HEK293T (cell line): ENCODE data around the gene CALD1.
A peak's percentile ranks its signal among the peaks of the same experiment; 100 is the strongest.

Experiments used
- CTCF ChIA-PET: fragments of 350-600 bp; formaldehyde crosslinking; extraction: SDS; loops from one replicate; lab custom pipeline; 2021; ENCODE audit warnings: antibody characterized with exemption, inconsistent platforms; lab: Yijun Ruan, JAX
- POLR2A ChIA-PET: fragments of 350-600 bp; formaldehyde crosslinking; extraction: SDS; loops from one replicate; lab custom pipeline; 2020; ENCODE audit warnings: antibody characterized with exemption, inconsistent platforms; lab: Yijun Ruan, JAX
- DNase-seq: peaks from one replicate; pipeline ENCODE4 v3.0.0; 2012; ENCODE audit warnings: mixed read lengths; ENCODE audit errors: extremely low spot score
- ARNT ChIP-seq: fragments of 450-650 bp; IDR thresholded peaks from 2 replicates; pipeline ENCODE4 v1.6.1; 2017; ENCODE audit warnings: mild to moderate bottlenecking
- BHLHE40 ChIP-seq: fragments of 450-650 bp; IDR thresholded peaks from 2 replicates; pipeline ENCODE4 v1.6.1; 2016; ENCODE audit warnings: mild to moderate bottlenecking, moderate library complexity, borderline replicate concordance
- CTBP1 ChIP-seq: fragments of 450-650 bp; IDR thresholded peaks from 2 replicates; pipeline ENCODE4 v1.6.1; 2016; ENCODE audit warnings: borderline replicate concordance
- ELF4 ChIP-seq: fragments of 450-650 bp; IDR thresholded peaks from 2 replicates; pipeline ENCODE4 v1.6.1; 2017; ENCODE audit warnings: antibody characterized with exemption
- FOXA1 ChIP-seq: fragments of 450-650 bp; IDR thresholded peaks from 2 replicates; pipeline ENCODE4 v1.6.1; 2016; ENCODE audit warnings: mild to moderate bottlenecking
- FOXK2 ChIP-seq: fragments of 450-650 bp; IDR thresholded peaks from 2 replicates; pipeline ENCODE4 v1.6.1; 2016; ENCODE audit warnings: mild to moderate bottlenecking
- FOXM1 ChIP-seq: fragments of 450-650 bp; IDR thresholded peaks from 2 replicates; pipeline ENCODE4 v1.6.1; 2017; ENCODE audit warnings: mild to moderate bottlenecking, borderline replicate concordance
- HDGF ChIP-seq: fragments of 450-650 bp; IDR thresholded peaks from 2 replicates; pipeline ENCODE4 v1.6.1; 2017; ENCODE audit warnings: antibody characterized with exemption, borderline replicate concordance
- L3MBTL2 ChIP-seq: fragments of 450-650 bp; conservative IDR thresholded peaks from 2 replicates; pipeline ENCODE4 v1.6.1; 2016; ENCODE audit warnings: mild to moderate bottlenecking
- LEF1 ChIP-seq: fragments of 450-650 bp; IDR thresholded peaks from 2 replicates; pipeline ENCODE4 v1.6.1; 2017; ENCODE audit warnings: mild to moderate bottlenecking, borderline replicate concordance
- NFRKB ChIP-seq: fragments of 450-650 bp; IDR thresholded peaks from 2 replicates; pipeline ENCODE4 v1.6.1; 2016; ENCODE audit warnings: mild to moderate bottlenecking, moderate library complexity
- SP1 ChIP-seq: fragments of 450-650 bp; IDR thresholded peaks from 2 replicates; pipeline ENCODE4 v1.6.1; 2017
- SUZ12 ChIP-seq: fragments of 450-650 bp; IDR thresholded peaks from 2 replicates; pipeline ENCODE4 v1.6.1; 2016; ENCODE audit warnings: mild to moderate bottlenecking
- TARDBP ChIP-seq: fragments of 450-650 bp; IDR thresholded peaks from 2 replicates; pipeline ENCODE4 v1.6.1; 2016
- ZNF384 ChIP-seq: fragments of 450-650 bp; IDR thresholded peaks from 2 replicates; pipeline ENCODE4 v1.6.1; 2016
- TF ChIP-seq, protein P1 (sequence below): fragments of 450-650 bp; IDR thresholded peaks from 2 replicates; pipeline ENCODE4 v1.6.1; 2016

The CALD1 gene

DNA sequence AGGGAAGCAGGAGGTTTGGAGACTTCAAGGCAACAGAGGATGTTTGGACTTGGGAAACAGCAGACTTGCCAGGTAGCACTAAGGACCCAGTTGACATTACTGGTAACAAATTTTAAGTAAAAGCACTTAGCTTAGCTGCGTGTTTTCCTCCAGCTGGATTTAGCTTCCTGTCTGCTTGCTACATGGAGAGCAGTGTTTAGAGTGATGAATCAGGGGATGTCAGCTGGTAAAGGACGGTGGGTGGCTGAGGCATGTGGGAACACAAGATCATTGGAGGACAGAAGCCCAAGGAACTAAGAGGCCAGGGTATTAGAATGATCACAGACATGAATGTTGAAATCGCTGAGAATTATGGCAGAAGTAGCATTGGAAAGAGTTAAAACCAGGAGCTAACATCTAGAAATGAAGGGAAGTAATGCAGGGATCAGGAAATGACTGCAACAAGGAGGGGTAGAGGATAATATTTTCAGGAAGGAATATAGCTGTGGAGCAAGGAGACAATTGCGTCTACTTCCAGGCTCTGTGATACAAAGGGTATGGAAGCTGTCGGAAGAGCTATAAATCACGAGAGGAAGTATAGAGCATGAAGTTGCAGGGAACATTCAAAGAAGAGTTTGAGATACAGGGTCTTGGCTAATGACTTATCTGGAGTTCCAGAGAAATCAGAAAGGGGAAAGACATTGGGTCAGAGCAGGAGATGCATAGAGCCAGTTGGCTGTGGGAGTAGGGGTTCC, 34.4 kb downstream of the CALD1 start:
- ChIA-PET POLR2A (no interaction called here), CTCF (no interaction called here)
- TF ChIP-seq ARNT, result no peak
- TF ChIP-seq, protein P1, sequence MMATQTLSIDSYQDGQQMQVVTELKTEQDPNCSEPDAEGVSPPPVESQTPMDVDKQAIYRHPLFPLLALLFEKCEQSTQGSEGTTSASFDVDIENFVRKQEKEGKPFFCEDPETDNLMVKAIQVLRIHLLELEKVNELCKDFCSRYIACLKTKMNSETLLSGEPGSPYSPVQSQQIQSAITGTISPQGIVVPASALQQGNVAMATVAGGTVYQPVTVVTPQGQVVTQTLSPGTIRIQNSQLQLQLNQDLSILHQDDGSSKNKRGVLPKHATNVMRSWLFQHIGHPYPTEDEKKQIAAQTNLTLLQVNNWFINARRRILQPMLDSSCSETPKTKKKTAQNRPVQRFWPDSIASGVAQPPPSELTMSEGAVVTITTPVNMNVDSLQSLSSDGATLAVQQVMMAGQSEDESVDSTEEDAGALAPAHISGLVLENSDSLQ, result peak; percentile 51
- DNase-seq, result no peak

DNA sequence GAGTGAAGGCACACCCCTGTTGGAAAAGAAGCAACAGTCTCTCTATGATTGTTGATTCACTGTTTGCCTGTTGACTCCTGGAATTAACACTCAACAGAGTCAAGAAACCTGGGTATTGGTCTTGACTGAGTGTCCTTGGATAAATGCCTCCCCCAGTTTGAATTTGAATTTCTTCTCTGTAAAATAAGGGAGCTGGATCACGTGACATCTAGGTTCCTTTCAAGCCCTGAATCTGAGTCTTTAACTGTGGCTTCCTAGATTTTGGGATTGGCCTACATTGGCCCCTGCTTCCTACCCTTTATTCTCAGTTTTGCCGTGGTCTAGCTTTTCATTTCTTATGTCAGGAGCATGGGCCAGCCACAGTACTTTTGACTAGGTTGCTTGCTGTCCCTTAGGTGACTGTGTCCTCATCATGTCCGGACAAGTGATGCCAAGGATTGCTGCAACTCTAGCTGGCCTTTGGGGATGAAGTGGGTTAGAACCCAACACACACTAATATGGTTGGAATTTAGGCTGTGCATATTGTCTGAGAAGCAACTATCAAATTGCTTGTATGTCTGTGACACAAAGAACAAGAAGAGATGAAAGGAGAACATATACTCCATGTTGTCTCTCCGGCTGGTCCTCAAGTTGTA, 35.4 kb downstream of the CALD1 start:
- ChIA-PET POLR2A (no interaction called here), CTCF (no interaction called here)
- DNase-seq, result no peak
- TF ChIP-seq LEF1 (no peak), FOXM1 (no peak), NFRKB (no peak), TARDBP (no peak), L3MBTL2 (no peak)
- TF ChIP-seq, protein P1, result no peak

DNA sequence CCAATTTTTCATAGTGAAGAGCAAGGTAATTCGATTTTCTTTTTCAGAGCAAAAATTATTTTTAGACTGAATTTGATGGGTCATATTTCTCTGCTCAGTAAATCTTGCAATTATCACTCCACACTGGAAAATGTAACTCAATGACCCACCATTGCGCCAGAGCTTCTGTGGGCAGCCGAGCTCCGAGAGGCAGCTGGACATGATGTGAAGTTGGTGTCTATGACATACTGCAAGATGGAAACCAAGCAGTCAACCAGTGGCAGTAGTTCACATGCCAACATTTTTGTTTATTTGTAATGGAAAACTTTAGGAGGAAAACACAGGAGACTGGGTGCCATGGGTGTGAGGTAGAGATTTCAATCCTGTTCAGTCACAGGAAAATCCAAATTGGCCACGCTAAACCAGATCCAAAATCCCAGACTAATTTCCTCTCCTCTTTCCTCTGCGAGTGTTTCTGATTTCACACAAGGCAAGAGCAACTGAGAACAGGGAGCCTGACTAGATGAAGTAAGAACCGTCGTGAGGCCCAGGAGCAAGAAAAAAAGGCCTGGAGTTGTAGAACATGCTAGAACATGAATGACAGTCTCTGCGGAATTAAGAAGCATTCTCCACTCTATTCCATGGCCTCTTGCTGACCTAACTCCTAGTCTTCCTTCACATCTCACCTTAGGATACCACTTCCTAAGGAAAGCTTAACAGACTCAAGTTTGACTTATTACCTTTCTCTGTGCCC, 39.3 kb downstream of the CALD1 start:
- CTCF ChIA-PET, result no interaction called here
- DNase-seq, result no peak
- POLR2A ChIA-PET, result no interaction called here
- no peak for TF ChIP-seq ZNF384
- no peak for TF ChIP-seq CTBP1
- no peak for TF ChIP-seq NFRKB
- no peak for TF ChIP-seq SUZ12
- no peak for TF ChIP-seq L3MBTL2
- TF ChIP-seq TARDBP, result no peak
- no peak for TF ChIP-seq FOXA1

GRCh38 chr7:134819401-134819800, 40.0 kb downstream of the CALD1 start:
- ChIA-PET POLR2A (no interaction called here), CTCF (no interaction called here)
- no peak for DNase-seq
- no peak for TF ChIP-seq SUZ12

DNA sequence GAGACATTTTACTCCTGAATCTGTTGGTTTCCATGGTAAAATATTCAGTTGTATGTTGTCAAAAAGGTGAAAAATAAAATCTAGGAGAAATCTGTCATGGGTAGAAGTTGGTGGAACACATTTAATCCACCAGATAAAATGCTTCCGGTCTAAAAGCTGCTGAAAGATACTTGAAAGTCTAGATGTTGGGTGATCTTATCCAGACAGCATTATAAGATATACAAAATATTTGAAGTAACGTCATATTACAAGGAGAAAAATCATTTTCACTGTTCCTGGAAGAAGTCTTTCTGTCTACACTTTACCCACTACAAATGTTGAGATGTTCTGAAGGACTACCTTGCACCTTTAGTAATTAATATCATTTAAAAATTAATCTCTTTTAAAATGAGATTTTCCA, 40.9 kb downstream of the CALD1 start:
- ChIA-PET CTCF (no interaction called here), POLR2A (no interaction called here)
- TF ChIP-seq NFRKB (no peak), SP1 (no peak), CTBP1 (no peak), L3MBTL2 (no peak), ZNF384 (no peak), FOXK2 (no peak), SUZ12 (no peak), LEF1 (no peak), BHLHE40 (no peak), ARNT (no peak), ELF4 (no peak), FOXA1 (no peak), TARDBP (no peak)
- TF ChIP-seq, protein P1, result no peak
- no peak for DNase-seq

DNA sequence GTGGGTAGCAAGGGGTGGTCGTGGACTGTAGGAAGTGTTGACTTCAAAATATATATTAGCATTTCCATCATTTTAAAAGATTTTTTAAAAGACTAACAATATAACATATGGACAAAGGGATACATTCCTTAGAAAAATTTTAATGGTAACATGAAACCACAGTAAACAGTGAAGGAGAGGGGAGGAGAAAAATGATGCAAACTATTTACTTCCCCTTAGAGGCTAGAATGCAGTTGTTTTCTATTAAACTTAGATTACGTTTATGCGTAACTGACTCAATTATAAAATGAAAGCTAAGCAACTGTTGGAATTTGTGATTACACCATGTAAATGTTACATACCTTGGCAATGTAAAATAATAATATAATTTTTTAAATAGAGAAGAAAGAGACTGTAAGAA, 41.3 kb downstream of the CALD1 start:
- ChIA-PET POLR2A (no interaction called here), CTCF (no interaction called here)
- no peak for DNase-seq
- TF ChIP-seq L3MBTL2, result no peak
- TF ChIP-seq NFRKB, result no peak
- TF ChIP-seq ARNT, result no peak
- TF ChIP-seq, protein P1, result no peak
- no peak for TF ChIP-seq TARDBP
- TF ChIP-seq BHLHE40, result no peak

- CTCF ChIA-PET, result no interaction called here
- DNase-seq, result no peak
These were observed 44.0 kb downstream of the CALD1 start for GRCh38 chr7:134823400-134823799.

More at GRCh38 chr7:134823400-134823799, 44.0 kb downstream of the CALD1 start:
- TF ChIP-seq SUZ12 (no peak), HDGF (no peak), ELF4 (no peak), TARDBP (no peak), FOXA1 (no peak), SP1 (no peak), NFRKB (no peak), CTBP1 (no peak), FOXK2 (no peak), BHLHE40 (no peak), FOXM1 (no peak), ZNF384 (no peak), L3MBTL2 (no peak), ARNT (no peak), LEF1 (no peak)
- TF ChIP-seq, protein P1, result no peak
- POLR2A ChIA-PET, result no interaction called here
